ENCODE results near the gene MAP2K2.

Gene MAP2K2

DNA sequence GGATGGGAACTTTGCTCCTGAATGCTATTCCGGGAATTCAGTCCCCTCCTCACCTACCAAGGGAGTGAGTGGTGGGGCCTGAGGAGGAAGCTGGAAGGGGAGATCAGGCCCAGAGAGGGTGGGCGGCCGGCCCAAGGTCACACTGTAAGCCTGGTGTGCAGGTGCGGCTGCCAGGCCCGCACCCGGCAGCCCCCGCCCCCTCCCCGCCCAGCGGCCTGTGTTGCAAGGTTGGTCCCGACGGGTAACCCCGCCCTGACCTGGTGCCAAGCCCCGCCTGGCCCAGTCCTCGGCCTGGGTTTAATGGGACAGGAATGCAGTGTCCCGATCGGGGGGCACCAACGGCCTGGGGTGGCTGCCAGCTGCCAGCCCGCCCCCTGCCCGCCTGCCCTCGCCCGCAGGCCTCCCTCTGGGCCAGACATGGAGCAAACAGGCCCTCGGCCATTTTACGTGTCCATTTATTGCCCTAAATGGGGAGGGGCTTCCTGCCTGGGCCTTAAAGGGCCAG lies 62.7 kb downstream of the MAP2K2 start:
- no peak for TF ChIP-seq SIN3A (IDR thresholded peaks at IDR 0.05; ENCODE audit: borderline replicate concordance, insufficient read depth, low read length)
- TF ChIP-seq TAF1 (IDR thresholded peaks at IDR 0.05; ENCODE audit: borderline replicate concordance, insufficient read depth, low read length), result no peak
- no peak for TF ChIP-seq POLR2AphosphoS5 (IDR thresholded peaks at IDR 0.05; ENCODE audit: low read depth, low read length)
- TF ChIP-seq, protein P1, sequence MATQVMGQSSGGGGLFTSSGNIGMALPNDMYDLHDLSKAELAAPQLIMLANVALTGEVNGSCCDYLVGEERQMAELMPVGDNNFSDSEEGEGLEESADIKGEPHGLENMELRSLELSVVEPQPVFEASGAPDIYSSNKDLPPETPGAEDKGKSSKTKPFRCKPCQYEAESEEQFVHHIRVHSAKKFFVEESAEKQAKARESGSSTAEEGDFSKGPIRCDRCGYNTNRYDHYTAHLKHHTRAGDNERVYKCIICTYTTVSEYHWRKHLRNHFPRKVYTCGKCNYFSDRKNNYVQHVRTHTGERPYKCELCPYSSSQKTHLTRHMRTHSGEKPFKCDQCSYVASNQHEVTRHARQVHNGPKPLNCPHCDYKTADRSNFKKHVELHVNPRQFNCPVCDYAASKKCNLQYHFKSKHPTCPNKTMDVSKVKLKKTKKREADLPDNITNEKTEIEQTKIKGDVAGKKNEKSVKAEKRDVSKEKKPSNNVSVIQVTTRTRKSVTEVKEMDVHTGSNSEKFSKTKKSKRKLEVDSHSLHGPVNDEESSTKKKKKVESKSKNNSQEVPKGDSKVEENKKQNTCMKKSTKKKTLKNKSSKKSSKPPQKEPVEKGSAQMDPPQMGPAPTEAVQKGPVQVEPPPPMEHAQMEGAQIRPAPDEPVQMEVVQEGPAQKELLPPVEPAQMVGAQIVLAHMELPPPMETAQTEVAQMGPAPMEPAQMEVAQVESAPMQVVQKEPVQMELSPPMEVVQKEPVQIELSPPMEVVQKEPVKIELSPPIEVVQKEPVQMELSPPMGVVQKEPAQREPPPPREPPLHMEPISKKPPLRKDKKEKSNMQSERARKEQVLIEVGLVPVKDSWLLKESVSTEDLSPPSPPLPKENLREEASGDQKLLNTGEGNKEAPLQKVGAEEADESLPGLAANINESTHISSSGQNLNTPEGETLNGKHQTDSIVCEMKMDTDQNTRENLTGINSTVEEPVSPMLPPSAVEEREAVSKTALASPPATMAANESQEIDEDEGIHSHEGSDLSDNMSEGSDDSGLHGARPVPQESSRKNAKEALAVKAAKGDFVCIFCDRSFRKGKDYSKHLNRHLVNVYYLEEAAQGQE (IDR thresholded peaks at IDR 0.05; ENCODE audit: insufficient read depth in 1 of 2, low read depth in 2 of 2, low read length in 2 of 2), result no peak
- TF ChIP-seq FOXP2 (optimal IDR thresholded peaks at IDR 0.05; ENCODE audit: borderline replicate concordance, extremely low read depth, extremely low read length, insufficient read depth), result no peak

- TF ChIP-seq SIN3A (IDR thresholded peaks at IDR 0.05; ENCODE audit: borderline replicate concordance, insufficient read depth, low read length), result no peak
- TF ChIP-seq, protein P1 (IDR thresholded peaks at IDR 0.05; ENCODE audit: insufficient read depth in 1 of 2, low read depth in 2 of 2, low read length in 2 of 2), result no peak
- TF ChIP-seq TAF1 (IDR thresholded peaks at IDR 0.05; ENCODE audit: borderline replicate concordance, insufficient read depth, low read length), result no peak
- no peak for TF ChIP-seq POLR2AphosphoS5 (IDR thresholded peaks at IDR 0.05; ENCODE audit: low read depth, low read length)
Observed at GRCh38 chr19:4060621-4061177, 63.2 kb downstream of the MAP2K2 start.

DNA sequence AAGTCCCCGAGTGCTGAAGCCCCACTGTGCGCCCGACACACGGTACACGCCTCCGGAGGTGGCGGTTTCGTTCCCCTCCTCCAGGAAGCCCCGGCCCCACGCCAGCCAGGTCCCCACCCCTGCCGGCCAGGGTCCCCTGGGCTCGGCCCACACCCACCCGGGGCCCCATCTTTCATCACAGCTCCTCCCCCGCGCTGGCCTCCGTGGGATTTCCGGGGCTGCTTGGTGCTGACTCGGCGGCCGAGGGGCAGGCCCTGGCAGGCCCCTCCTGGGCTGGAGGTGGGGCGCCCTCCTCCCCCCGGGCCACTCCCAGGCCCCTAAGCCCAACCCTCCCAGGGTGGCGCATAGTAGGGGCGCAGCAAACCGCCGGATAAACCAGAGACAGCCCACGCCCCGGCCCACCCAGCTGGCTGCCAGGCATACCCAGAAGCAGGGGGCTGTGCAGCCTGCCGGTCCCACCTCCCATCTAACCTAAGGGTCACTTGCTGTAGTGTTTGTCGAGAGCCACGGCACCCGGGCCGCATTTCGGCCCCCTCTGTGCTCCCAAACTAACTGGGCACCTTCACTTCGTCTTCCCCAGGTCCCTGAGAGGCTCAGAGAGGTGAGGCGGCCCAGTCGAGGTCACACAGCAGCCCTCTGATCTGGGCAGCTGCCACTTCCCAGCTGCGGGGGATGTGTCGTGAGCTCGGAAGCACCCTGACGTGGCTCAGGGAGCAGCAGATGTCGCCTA lies 63.9 kb downstream of the MAP2K2 start:
- TF ChIP-seq, protein P1 (IDR thresholded peaks at IDR 0.05; ENCODE audit: insufficient read depth in 1 of 2, low read depth in 2 of 2, low read length in 2 of 2), result no peak
- TF ChIP-seq POLR2AphosphoS5 (IDR thresholded peaks at IDR 0.05; ENCODE audit: low read depth, low read length), result no peak
- TF ChIP-seq TAF1 (IDR thresholded peaks at IDR 0.05; ENCODE audit: borderline replicate concordance, insufficient read depth, low read length), result no peak
- TF ChIP-seq FOXP2 (optimal IDR thresholded peaks at IDR 0.05; ENCODE audit: borderline replicate concordance, extremely low read depth, extremely low read length, insufficient read depth), result no peak
- no peak for TF ChIP-seq SIN3A (IDR thresholded peaks at IDR 0.05; ENCODE audit: borderline replicate concordance, insufficient read depth, low read length)

DNA sequence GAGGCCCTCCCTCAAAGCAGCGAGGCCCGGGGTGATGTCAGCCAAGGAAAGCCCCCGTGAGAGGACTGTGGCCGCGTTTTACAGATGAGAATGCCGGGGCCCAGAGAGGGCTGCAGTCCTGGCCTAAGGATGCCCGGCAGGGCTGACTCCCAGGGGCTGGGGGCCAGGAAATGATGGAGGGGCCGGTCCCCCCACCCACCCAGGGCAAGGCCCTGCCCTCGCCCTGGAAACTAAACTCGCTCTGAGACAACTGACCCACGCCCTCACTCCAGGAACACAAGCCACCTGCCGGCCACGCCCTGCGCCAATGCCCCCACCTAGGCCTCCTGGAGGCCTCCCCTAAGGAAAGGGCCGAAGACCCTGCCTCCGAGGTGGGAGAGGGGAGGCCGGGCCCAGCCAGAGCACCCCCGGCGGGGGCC lies 64.5 kb downstream of the MAP2K2 start:
- TF ChIP-seq POLR2AphosphoS5 (IDR thresholded peaks at IDR 0.05; ENCODE audit: low read depth, low read length) (no peak), SIN3A (IDR thresholded peaks at IDR 0.05; ENCODE audit: borderline replicate concordance, insufficient read depth, low read length) (no peak), FOXP2 (optimal IDR thresholded peaks at IDR 0.05; ENCODE audit: borderline replicate concordance, extremely low read depth, extremely low read length, insufficient read depth) (no peak), TAF1 (IDR thresholded peaks at IDR 0.05; ENCODE audit: borderline replicate concordance, insufficient read depth, low read length) (no peak)
- TF ChIP-seq, protein P1 (IDR thresholded peaks at IDR 0.05; ENCODE audit: insufficient read depth in 1 of 2, low read depth in 2 of 2, low read length in 2 of 2), result no peak
